GM23338 (cell line): ENCODE data around the gene ZNF804A.

Experiments
- CREB1 ChIP-seq: fragments of 250-450 bp; sonication (Bioruptor Pico); IDR thresholded peaks from 2 replicates; pipeline ENCODE4 v1.5.0; 2020; ENCODE audit warnings: low read depth, mild to moderate bottlenecking, moderate library complexity
- EZH2 ChIP-seq: fragments of 200-600 bp; sonication (generic); IDR thresholded peaks from one replicate; pipeline ENCODE4 v1.8.0; 2017; ENCODE audit warnings: antibody characterized with exemption, mild to moderate bottlenecking, low read depth; ENCODE audit not compliant: unreplicated experiment
- EZH2phosphoT487 ChIP-seq: fragments of 200-600 bp; sonication (generic); IDR thresholded peaks from one replicate; pipeline ENCODE4 v1.8.1; 2018; ENCODE audit warnings: antibody characterized with exemption; ENCODE audit not compliant: unreplicated experiment
- JUNB ChIP-seq: IDR thresholded peaks from one replicate; pipeline ENCODE4 v1.6.1; 2016; ENCODE audit warnings: antibody characterized with exemption; ENCODE audit not compliant: unreplicated experiment
- NANOG ChIP-seq: IDR thresholded peaks from 2 replicates; pipeline ENCODE4 v1.6.1; 2016; ENCODE audit warnings: antibody characterized with exemption, borderline replicate concordance
- POLR2AphosphoS5 ChIP-seq: IDR thresholded peaks from 2 replicates; pipeline ENCODE4 v1.6.1; 2016; ENCODE audit warnings: antibody characterized with exemption, low read depth
- STAT1 ChIP-seq: IDR thresholded peaks from one replicate; pipeline ENCODE4 v1.6.1; 2016; ENCODE audit warnings: antibody characterized with exemption; ENCODE audit not compliant: unreplicated experiment
- ZNF114 ChIP-seq: fragments of 250-450 bp; sonication (Bioruptor Pico); IDR thresholded peaks from 2 replicates; pipeline ENCODE4 v1.5.0; 2020; ENCODE audit warnings: mild to moderate bottlenecking, moderate library complexity
- TF ChIP-seq, protein P1 (sequence below), 2 experiments: fragments of 200-600 bp in 1 of 2; sonication (generic) in 1 of 2; conservative IDR thresholded peaks; 2 replicates each; pipeline versions ENCODE4 v1.5.1 to v1.6.1; 2016 to 2017; ENCODE audit warnings: antibody characterized with exemption in 2 of 2, low read depth in 2 of 2, mild to moderate bottlenecking in 2 of 2, moderate library complexity in 1 of 2
- TF ChIP-seq, protein P2 (sequence below): IDR thresholded peaks from one replicate; pipeline ENCODE4 v1.6.1; 2018; ENCODE audit warnings: antibody characterized with exemption; ENCODE audit not compliant: unreplicated experiment
- TF ChIP-seq, protein P3 (sequence below): IDR thresholded peaks from 2 replicates; pipeline ENCODE4 v1.6.1; 2016; ENCODE audit warnings: antibody characterized with exemption

- TF ChIP-seq EZH2 (no peak), POLR2AphosphoS5 (no peak), ZNF114 (CRISPR knock-in tag) (no peak), STAT1 (no peak), JUNB (no peak), CREB1 (CRISPR knock-in tag) (no peak), EZH2phosphoT487 (no peak), NANOG (no peak)
- TF ChIP-seq, protein P1, sequence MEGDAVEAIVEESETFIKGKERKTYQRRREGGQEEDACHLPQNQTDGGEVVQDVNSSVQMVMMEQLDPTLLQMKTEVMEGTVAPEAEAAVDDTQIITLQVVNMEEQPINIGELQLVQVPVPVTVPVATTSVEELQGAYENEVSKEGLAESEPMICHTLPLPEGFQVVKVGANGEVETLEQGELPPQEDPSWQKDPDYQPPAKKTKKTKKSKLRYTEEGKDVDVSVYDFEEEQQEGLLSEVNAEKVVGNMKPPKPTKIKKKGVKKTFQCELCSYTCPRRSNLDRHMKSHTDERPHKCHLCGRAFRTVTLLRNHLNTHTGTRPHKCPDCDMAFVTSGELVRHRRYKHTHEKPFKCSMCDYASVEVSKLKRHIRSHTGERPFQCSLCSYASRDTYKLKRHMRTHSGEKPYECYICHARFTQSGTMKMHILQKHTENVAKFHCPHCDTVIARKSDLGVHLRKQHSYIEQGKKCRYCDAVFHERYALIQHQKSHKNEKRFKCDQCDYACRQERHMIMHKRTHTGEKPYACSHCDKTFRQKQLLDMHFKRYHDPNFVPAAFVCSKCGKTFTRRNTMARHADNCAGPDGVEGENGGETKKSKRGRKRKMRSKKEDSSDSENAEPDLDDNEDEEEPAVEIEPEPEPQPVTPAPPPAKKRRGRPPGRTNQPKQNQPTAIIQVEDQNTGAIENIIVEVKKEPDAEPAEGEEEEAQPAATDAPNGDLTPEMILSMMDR (conservative IDR thresholded peaks at IDR 0.05; ENCODE audit: low read depth in 2 of 2), result no peak
- TF ChIP-seq, protein P2, sequence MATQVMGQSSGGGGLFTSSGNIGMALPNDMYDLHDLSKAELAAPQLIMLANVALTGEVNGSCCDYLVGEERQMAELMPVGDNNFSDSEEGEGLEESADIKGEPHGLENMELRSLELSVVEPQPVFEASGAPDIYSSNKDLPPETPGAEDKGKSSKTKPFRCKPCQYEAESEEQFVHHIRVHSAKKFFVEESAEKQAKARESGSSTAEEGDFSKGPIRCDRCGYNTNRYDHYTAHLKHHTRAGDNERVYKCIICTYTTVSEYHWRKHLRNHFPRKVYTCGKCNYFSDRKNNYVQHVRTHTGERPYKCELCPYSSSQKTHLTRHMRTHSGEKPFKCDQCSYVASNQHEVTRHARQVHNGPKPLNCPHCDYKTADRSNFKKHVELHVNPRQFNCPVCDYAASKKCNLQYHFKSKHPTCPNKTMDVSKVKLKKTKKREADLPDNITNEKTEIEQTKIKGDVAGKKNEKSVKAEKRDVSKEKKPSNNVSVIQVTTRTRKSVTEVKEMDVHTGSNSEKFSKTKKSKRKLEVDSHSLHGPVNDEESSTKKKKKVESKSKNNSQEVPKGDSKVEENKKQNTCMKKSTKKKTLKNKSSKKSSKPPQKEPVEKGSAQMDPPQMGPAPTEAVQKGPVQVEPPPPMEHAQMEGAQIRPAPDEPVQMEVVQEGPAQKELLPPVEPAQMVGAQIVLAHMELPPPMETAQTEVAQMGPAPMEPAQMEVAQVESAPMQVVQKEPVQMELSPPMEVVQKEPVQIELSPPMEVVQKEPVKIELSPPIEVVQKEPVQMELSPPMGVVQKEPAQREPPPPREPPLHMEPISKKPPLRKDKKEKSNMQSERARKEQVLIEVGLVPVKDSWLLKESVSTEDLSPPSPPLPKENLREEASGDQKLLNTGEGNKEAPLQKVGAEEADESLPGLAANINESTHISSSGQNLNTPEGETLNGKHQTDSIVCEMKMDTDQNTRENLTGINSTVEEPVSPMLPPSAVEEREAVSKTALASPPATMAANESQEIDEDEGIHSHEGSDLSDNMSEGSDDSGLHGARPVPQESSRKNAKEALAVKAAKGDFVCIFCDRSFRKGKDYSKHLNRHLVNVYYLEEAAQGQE, result no peak
- TF ChIP-seq, protein P3, sequence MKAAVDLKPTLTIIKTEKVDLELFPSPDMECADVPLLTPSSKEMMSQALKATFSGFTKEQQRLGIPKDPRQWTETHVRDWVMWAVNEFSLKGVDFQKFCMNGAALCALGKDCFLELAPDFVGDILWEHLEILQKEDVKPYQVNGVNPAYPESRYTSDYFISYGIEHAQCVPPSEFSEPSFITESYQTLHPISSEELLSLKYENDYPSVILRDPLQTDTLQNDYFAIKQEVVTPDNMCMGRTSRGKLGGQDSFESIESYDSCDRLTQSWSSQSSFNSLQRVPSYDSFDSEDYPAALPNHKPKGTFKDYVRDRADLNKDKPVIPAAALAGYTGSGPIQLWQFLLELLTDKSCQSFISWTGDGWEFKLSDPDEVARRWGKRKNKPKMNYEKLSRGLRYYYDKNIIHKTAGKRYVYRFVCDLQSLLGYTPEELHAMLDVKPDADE, result no peak
These were observed 236.5 kb downstream of the ZNF804A start for GRCh38 chr2:184834699-184835397.
